Endothelial cell of umbilical vein (primary cell): Measurements from ENCODE around the gene OTUD3.

Source experiments
- CTCF ChIP-seq, 2 donors: IDR thresholded peaks; 1 replicate in 1 of 2; 2 replicates in 1 of 2; pipeline ENCODE4 v1.5.1; 2011; ENCODE audit warnings: low read length in 2 of 2, mild to moderate bottlenecking in 2 of 2, moderate library complexity in 2 of 2, control low read depth in 1 of 2, inconsistent platforms in 1 of 2, low read depth in 1 of 2; ENCODE audit not compliant: insufficient read depth in 1 of 2; ENCODE audit errors: extremely low read depth in 1 of 2
- EZH2 ChIP-seq: IDR thresholded peaks from 2 replicates; pipeline ENCODE4 v1.6.1; 2012; ENCODE audit warnings: borderline replicate concordance, low read depth, mild to moderate bottlenecking, moderate library complexity, low read length, inconsistent platforms; ENCODE audit not compliant: severe bottlenecking
- FOS ChIP-seq: IDR thresholded peaks from 2 replicates; pipeline ENCODE4 v1.6.1; 2011; ENCODE audit warnings: mild to moderate bottlenecking, low read length, moderate library complexity, borderline replicate concordance; ENCODE audit not compliant: insufficient read depth
- GATA2 ChIP-seq: IDR thresholded peaks from 2 replicates; pipeline ENCODE4 v1.7.0; 2011; ENCODE audit warnings: low read depth, mild to moderate bottlenecking, moderate library complexity, mixed read lengths, low read length; ENCODE audit not compliant: insufficient read length, insufficient read depth
- JUN ChIP-seq: IDR thresholded peaks from 2 replicates; pipeline ENCODE4 v1.6.1; 2011; ENCODE audit warnings: borderline replicate concordance, low read depth; ENCODE audit not compliant: insufficient read length, insufficient read depth
- MAX ChIP-seq: IDR thresholded peaks from 2 replicates; pipeline ENCODE4 v1.6.1; 2011; ENCODE audit not compliant: insufficient read depth, insufficient read length
- POLR2A ChIP-seq: IDR thresholded peaks from 2 replicates; pipeline ENCODE4 v1.6.1; 2012; ENCODE audit warnings: low read depth, mild to moderate bottlenecking, control low read depth, low read length
- POLR2AphosphoS5 ChIP-seq: IDR thresholded peaks from 2 replicates; pipeline ENCODE4 v1.6.1; 2012; ENCODE audit warnings: low read depth, mild to moderate bottlenecking, control low read depth, low read length, moderate library complexity; ENCODE audit not compliant: insufficient read depth

- TF ChIP-seq CTCF (IDR thresholded peaks at IDR 0.05; ENCODE audit: extremely low read depth in 1 of 2, insufficient read depth in 1 of 2, low read depth in 1 of 2, low read length in 2 of 2) (no peak), POLR2A (no peak), FOS (no peak), POLR2AphosphoS5 (no peak), GATA2 (no peak), EZH2 (no peak), MAX (no peak), JUN (no peak)
Measured at GRCh38 chr1:19837866-19838265, 44.3 kb upstream of the OTUD3 start.
